ENCODE results near the gene ABCC10.

- TF ChIP-seq POLR2A (IDR thresholded peaks at IDR 0.05; ENCODE audit: low read length) (no peak), GATA1 (IDR thresholded peaks at IDR 0.05; ENCODE audit: low read depth, low read length) (no peak)
These were observed 40.4 kb downstream of the ABCC10 start for GRCh38 chr6:43467752-43468151.

All from erythroblast (primary cell).